H9 (cell line): ENCODE measurements around the gene ATP1A4. TPM values are rescaled to one million over a fixed set of nuclear protein-coding genes. Genes with fewer than 3 reads are reported as not detected.

ENCODE experiments used
- DNase-seq: peaks from one replicate; pipeline ENCODE4 v3.0.0-alpha.2; 2017
- H2AFZ ChIP-seq: one replicate; pipeline ENCODE4 v1.6.1; 2013; ENCODE audit warnings: mild to moderate bottlenecking, low read length, control low read depth, moderate library complexity
- H2AK5ac ChIP-seq: 2 replicates; pipeline ENCODE4 v1.6.1; 2013; ENCODE audit warnings: low read length, control low read depth, mixed read lengths; ENCODE audit not compliant: insufficient read length
- H2BK120ac ChIP-seq: one replicate; pipeline ENCODE4 v1.6.1; 2013; ENCODE audit warnings: low read depth, mild to moderate bottlenecking, low read length, control low read depth, inconsistent platforms; ENCODE audit not compliant: poor library complexity, severe bottlenecking
- H2BK12ac ChIP-seq: 2 replicates; pipeline ENCODE4 v1.6.1; 2013; ENCODE audit warnings: low read length, control low read depth, mixed read lengths, low read depth; ENCODE audit not compliant: insufficient read length
- H2BK15ac ChIP-seq: 2 replicates; pipeline ENCODE4 v1.6.1; 2013; ENCODE audit warnings: low read depth, low read length, control low read depth
- H2BK20ac ChIP-seq: one replicate; pipeline ENCODE4 v1.6.1; 2013; ENCODE audit warnings: low read depth, mild to moderate bottlenecking, low read length, control low read depth, inconsistent platforms; ENCODE audit not compliant: poor library complexity, severe bottlenecking
- H2BK5ac ChIP-seq: 2 replicates; pipeline ENCODE4 v1.6.1; 2013; ENCODE audit warnings: low read length, control low read depth, mixed read lengths; ENCODE audit not compliant: insufficient read length
- H3K14ac ChIP-seq: 2 replicates; pipeline ENCODE4 v1.6.1; 2013; ENCODE audit warnings: low read length, control low read depth; ENCODE audit not compliant: insufficient read depth
- H3K18ac ChIP-seq: 2 replicates; pipeline ENCODE4 v1.6.1; 2013; ENCODE audit warnings: low read depth, mild to moderate bottlenecking, mixed read lengths, low read length, control low read depth; ENCODE audit not compliant: insufficient read length
- H3K23ac ChIP-seq: 2 replicates; pipeline ENCODE4 v1.6.1; 2013; ENCODE audit warnings: low read length, control low read depth, mixed read lengths, low read depth; ENCODE audit not compliant: insufficient read length
- H3K23me2 ChIP-seq: 2 replicates; pipeline ENCODE4 v1.6.1; 2013; ENCODE audit warnings: low read depth, mild to moderate bottlenecking, mixed read lengths, low read length, control low read depth; ENCODE audit not compliant: insufficient read length, poor library complexity, severe bottlenecking
- H3K27ac ChIP-seq: 2 replicates; pipeline ENCODE4 v1.5.1; 2013; ENCODE audit warnings: low read length, control low read depth, mixed read lengths, low read depth; ENCODE audit not compliant: insufficient read length
- H3K27me3 ChIP-seq: 2 replicates; pipeline ENCODE4 v1.6.1; 2013; ENCODE audit warnings: low read length, control low read depth, inconsistent platforms; ENCODE audit not compliant: insufficient read depth
- H3K4ac ChIP-seq: 2 replicates; pipeline ENCODE4 v1.6.1; 2013; ENCODE audit warnings: low read depth, mild to moderate bottlenecking, control low read depth, inconsistent platforms, low read length, moderate library complexity
- H3K4me1 ChIP-seq: 2 replicates; pipeline ENCODE4 v1.6.1; 2013; ENCODE audit warnings: low read length, control low read depth, inconsistent platforms; ENCODE audit not compliant: insufficient read depth
- H3K4me2 ChIP-seq: 2 replicates; pipeline ENCODE4 v1.6.1; 2013; ENCODE audit warnings: low read length, control low read depth, mixed read lengths; ENCODE audit not compliant: insufficient read length, insufficient read depth
- H3K56ac ChIP-seq: 2 replicates; pipeline ENCODE4 v1.6.1; 2013; ENCODE audit warnings: low read depth, mild to moderate bottlenecking, mixed read lengths, low read length, control low read depth; ENCODE audit not compliant: insufficient read length
- H3K79me1 ChIP-seq: 2 replicates; pipeline ENCODE4 v1.6.1; 2013; ENCODE audit warnings: low read depth, mild to moderate bottlenecking, moderate library complexity, low read length, control low read depth, inconsistent platforms; ENCODE audit not compliant: insufficient read depth, poor library complexity, severe bottlenecking
- H3K79me2 ChIP-seq: 2 replicates; pipeline ENCODE4 v1.6.1; 2013; ENCODE audit warnings: low read length, control low read depth, inconsistent platforms; ENCODE audit not compliant: insufficient read depth
- H3K9ac ChIP-seq: 2 replicates; pipeline ENCODE4 v1.6.1; 2013; ENCODE audit warnings: low read length, control low read depth, mixed read lengths; ENCODE audit not compliant: insufficient read length; ENCODE audit errors: extremely low read depth
- H3K9me3 ChIP-seq: one replicate; pipeline ENCODE4 v1.6.1; 2013; ENCODE audit warnings: low read depth, low read length, inconsistent platforms; ENCODE audit not compliant: control insufficient read depth
- H3T11ph ChIP-seq: one replicate; pipeline ENCODE4 v1.6.1; 2013; ENCODE audit warnings: mild to moderate bottlenecking, low read length, control low read depth, inconsistent platforms
- H4K20me1 ChIP-seq: one replicate; pipeline ENCODE4 v1.6.1; 2013; ENCODE audit not compliant: control insufficient read depth, insufficient read length, insufficient read depth
- H4K5ac ChIP-seq: 2 replicates; pipeline ENCODE4 v1.6.1; 2013; ENCODE audit warnings: low read depth, mild to moderate bottlenecking, mixed read lengths, low read length, control low read depth; ENCODE audit not compliant: insufficient read length
- H4K8ac ChIP-seq: replicated peaks from 2 replicates; pipeline ENCODE4 v1.6.1; 2013; ENCODE audit warnings: low read length, control low read depth, mixed read lengths, low read depth; ENCODE audit not compliant: insufficient read length
- H4K91ac ChIP-seq: 2 replicates; pipeline ENCODE4 v1.6.1; 2013; ENCODE audit warnings: low read depth, mild to moderate bottlenecking, moderate library complexity, mixed read lengths, low read length, control low read depth; ENCODE audit not compliant: insufficient read length
- H3K27ac Mint-ChIP-seq, 3 experiments: 2 replicates in 2 of 3; 3 replicates in 1 of 3; pipeline ENCODE4 v1.8.0; 2020 to 2021; ENCODE audit warnings: mixed read lengths in 3 of 3, mild to moderate bottlenecking in 1 of 3, moderate library complexity in 1 of 3
- H3K27me3 Mint-ChIP-seq: 2 replicates; pipeline ENCODE4 v1.8.0; 2021; ENCODE audit warnings: low read depth, mild to moderate bottlenecking, moderate library complexity, mixed read lengths
- H3K36me3 Mint-ChIP-seq, 3 experiments: 2 replicates in 2 of 3; 3 replicates in 1 of 3; pipeline ENCODE4 v1.8.0; 2020 to 2021; ENCODE audit warnings: low read depth in 3 of 3, mixed read lengths in 3 of 3; ENCODE audit not compliant: insufficient read depth in 1 of 3
- H3K4me1 Mint-ChIP-seq, 2 experiments: 2 replicates each; pipeline ENCODE4 v1.8.0; 2020; ENCODE audit warnings: mixed read lengths in 2 of 2
- H3K4me3 Mint-ChIP-seq, 2 experiments: 2 replicates in 1 of 2; 3 replicates in 1 of 2; pipeline ENCODE4 v1.8.0; 2020 to 2021; ENCODE audit warnings: mild to moderate bottlenecking in 2 of 2, mixed read lengths in 2 of 2, moderate library complexity in 1 of 2
- H3K9me3 Mint-ChIP-seq, 2 experiments: 2 replicates in 1 of 2; 3 replicates in 1 of 2; pipeline ENCODE4 v1.8.0; 2020; ENCODE audit warnings: mild to moderate bottlenecking in 2 of 2, mixed read lengths in 2 of 2, moderate library complexity in 1 of 2
- CTCF ChIP-seq: fragments of 200-600 bp; sonication (generic); conservative IDR thresholded peaks from 3 replicates; pipeline ENCODE4 v1.8.0; 2021; ENCODE audit warnings: antibody characterized with exemption, mild to moderate bottlenecking
- WGBS: extraction: QIAGEN DNeasy Blood & Tissue Kit; methylation state at CpG from one replicate; pipeline ENCODE4 v1.1.7; 2013; ENCODE audit warnings: missing lambda C conversion rate, low lambda C conversion rate, mixed read lengths; ENCODE audit not compliant: insufficient read length; ENCODE audit errors: extremely low coverage; 5-methylcytosine and 5-hydroxymethylcytosine counted together
- total RNA-seq: library from RNA; stranded (reverse); gene quantifications from 2 replicates; pipeline ENCODE4 v1.2.1, GENCODE V29; 2021

ATP1A4 gene
- total RNA-seq, 1 experiment from 2014 or later, result 0.20 TPM

- Histone ChIP-seq H2BK5ac (no peak overlapping the region), H4K20me1 (no peaks in the 10 kb centered on the region), H3K23me2 (no peaks in the 10 kb centered on the region), H3K14ac (no peak overlapping the region), H3K9me3 (no peaks in the 10 kb centered on the region), H2BK20ac (no peak overlapping the region), H3K4me2 (no peak overlapping the region), H4K8ac (no peak overlapping the region), H2BK15ac (no peak overlapping the region), H3K56ac (no peak overlapping the region), H4K5ac (no peak overlapping the region), H2BK120ac (no peak overlapping the region), H3K18ac (no peak overlapping the region), H3K4me1 (peaks cover 4% of the 10 kb centered on the region; the same call in 1 of the 2 replicates), H3K9ac (no peak overlapping the region), H4K91ac (no peak overlapping the region), H3K79me1 (no peaks in the 10 kb centered on the region), H2BK12ac (no peak overlapping the region), H2AK5ac (no peak overlapping the region), H3K27ac (no peak overlapping the region), H3T11ph (no peak overlapping the region), H2AFZ (no peak overlapping the region), H3K79me2 (no peaks in the 10 kb centered on the region), H3K23ac (no peak overlapping the region), H3K4ac (no peak overlapping the region), H3K27me3 (no peaks in the 10 kb centered on the region)
- H3K27me3 Mint-ChIP-seq, result peaks cover 31% of the 10 kb centered on the region
- H3K4me1 Mint-ChIP-seq, result peaks cover 14 to 27% of the 10 kb centered on the region in 2 experiments
- no peak overlapping the region for H3K27ac Mint-ChIP-seq
- H3K36me3 Mint-ChIP-seq, result no peaks in the 10 kb centered on the region
- no CpG with 5 or more reads among the region's 2 CpGs for WGBS
- no peak overlapping the region for H3K4me3 Mint-ChIP-seq
- TF ChIP-seq CTCF, result no peak
- H3K9me3 Mint-ChIP-seq, result no peaks in the 10 kb centered on the region; a peak in 1 of 5 replicates
- DNase-seq, result no peak
Observed at GRCh38 chr1:160162931-160163330, 11.5 kb downstream of the ATP1A4 start.
